Cardiac muscle cell (in vitro differentiated cells and primary cell): ENCODE measurements around the gene DPYD. TPM values are rescaled to one million over a fixed set of nuclear protein-coding genes. Genes with fewer than 3 reads are reported as not detected.

Experiments used
- DNase-seq, 2 donors: peaks; one replicate each; pipeline versions ENCODE4 v3.0.0 to v3.0.0-alpha.2; 2010 to 2017; ENCODE audit warnings: low read depth in 1 of 2, low spot score in 1 of 2
- H3K27ac ChIP-seq: fragments of 200-600 bp; sonication (generic); 2 replicates; pipeline ENCODE4 v1.5.1; 2016
- H3K27me3 ChIP-seq: fragments of 200-600 bp; sonication (generic); 2 replicates; pipeline ENCODE4 v1.6.0; 2016; ENCODE audit warnings: control low read depth
- H3K36me3 ChIP-seq: fragments of 200-600 bp; sonication (generic); 2 replicates; pipeline ENCODE4 v1.5.1; 2016; ENCODE audit warnings: control low read depth
- H3K4me1 ChIP-seq: fragments of 200-600 bp; sonication (generic); 2 replicates; pipeline ENCODE4 v1.8.1; 2017; ENCODE audit warnings: low read depth, mild to moderate bottlenecking, mixed run types
- H3K4me3 ChIP-seq: fragments of 200-600 bp; sonication (generic); 2 replicates; pipeline ENCODE4 v1.5.1; 2016; ENCODE audit warnings: mild to moderate bottlenecking
- H3K9me3 ChIP-seq: fragments of 200-600 bp; sonication (generic); 2 replicates; pipeline ENCODE4 v1.5.1; 2017; ENCODE audit warnings: low read depth, mild to moderate bottlenecking, control low read depth
- CTCF ChIP-seq: IDR thresholded peaks from 2 replicates; pipeline ENCODE4 v1.5.1; 2012; ENCODE audit warnings: low read depth, mild to moderate bottlenecking, low read length
- polyA plus RNA-seq: library from polyadenylated mRNA; unstranded; fragments of >200 nt; fragmentation: Nextera tagmentation; extraction: Ambion mirVana; gene quantifications from 2 replicates; pipeline ENCODE4 v1.2.1, GENCODE V29; 2016
- total RNA-seq: library from RNA; depleted of rRNA; stranded (reverse); fragments of >200 nt; gene quantifications from 2 replicates; pipeline ENCODE4 v1.2.3, GENCODE V29; 2016

The DPYD gene
- total and polyA plus RNA-seq, 2 experiments from 2014 or later = 0.66 to 2.0 TPM

- H3K4me1 ChIP-seq = no peaks in the 10 kb centered on the region
- H3K36me3 ChIP-seq = no peaks in the 10 kb centered on the region
- DNase-seq = peak in 1 of 2 donors; percentile 51
- H3K9me3 ChIP-seq = no peaks in the 10 kb centered on the region
- H3K27me3 ChIP-seq = no peaks in the 10 kb centered on the region
- H3K4me3 ChIP-seq = no peak overlapping the region
- TF ChIP-seq CTCF = no peak
- no peak overlapping the region for H3K27ac ChIP-seq
These were observed 265.8 kb downstream of the DPYD start for GRCh38 chr1:97654876-97655585.

GRCh38 chr1:97651250-97651649 lies 269.6 kb downstream of the DPYD start:
- DNase-seq = no peak
- Histone ChIP-seq H3K27me3 (no peaks in the 10 kb centered on the region), H3K4me1 (no peaks in the 10 kb centered on the region), H3K36me3 (no peaks in the 10 kb centered on the region), H3K27ac (no peak overlapping the region), H3K9me3 (no peaks in the 10 kb centered on the region), H3K4me3 (no peak overlapping the region)
- TF ChIP-seq CTCF = no peak

- Histone ChIP-seq H3K4me3 (no peak overlapping the region), H3K27me3 (no peaks in the 10 kb centered on the region), H3K4me1 (no peaks in the 10 kb centered on the region), H3K27ac (no peak overlapping the region), H3K9me3 (no peaks in the 10 kb centered on the region), H3K36me3 (no peaks in the 10 kb centered on the region)
- DNase-seq = no peak
- no peak for TF ChIP-seq CTCF
These were observed 271.2 kb downstream of the DPYD start for GRCh38 chr1:97649591-97649990.

- peak in 1 of 2 donors; percentile 58 for DNase-seq
- Histone ChIP-seq H3K27me3 (no peaks in the 10 kb centered on the region), H3K27ac (no peak overlapping the region), H3K9me3 (no peaks in the 10 kb centered on the region), H3K36me3 (no peaks in the 10 kb centered on the region), H3K4me1 (no peaks in the 10 kb centered on the region), H3K4me3 (no peak overlapping the region)
- TF ChIP-seq CTCF = no peak
These were observed 273.1 kb downstream of the DPYD start for GRCh38 chr1:97647776-97648175.

- no peaks in the 10 kb centered on the region for H3K36me3 ChIP-seq
- H3K27ac ChIP-seq = no peak overlapping the region
- H3K9me3 ChIP-seq = no peaks in the 10 kb centered on the region
- H3K27me3 ChIP-seq = no peaks in the 10 kb centered on the region
- no peak for DNase-seq
- TF ChIP-seq CTCF = no peak
- no peak overlapping the region for H3K4me3 ChIP-seq
- no peaks in the 10 kb centered on the region for H3K4me1 ChIP-seq
These were observed 274.8 kb downstream of the DPYD start for GRCh38 chr1:97646071-97646470.
